ENCODE data around the gene JMJD7.

JMJD7 gene

GRCh38 chr15:41849204-41849603, 21.3 kb downstream of the JMJD7 start:
- no peak for DNase-seq

GRCh38 chr15:41849861-41850260, 22.0 kb downstream of the JMJD7 start:
- no peak for DNase-seq

GRCh38 chr15:41850482-41851166, 22.7 kb downstream of the JMJD7 start:
- no peak for DNase-seq

DNA sequence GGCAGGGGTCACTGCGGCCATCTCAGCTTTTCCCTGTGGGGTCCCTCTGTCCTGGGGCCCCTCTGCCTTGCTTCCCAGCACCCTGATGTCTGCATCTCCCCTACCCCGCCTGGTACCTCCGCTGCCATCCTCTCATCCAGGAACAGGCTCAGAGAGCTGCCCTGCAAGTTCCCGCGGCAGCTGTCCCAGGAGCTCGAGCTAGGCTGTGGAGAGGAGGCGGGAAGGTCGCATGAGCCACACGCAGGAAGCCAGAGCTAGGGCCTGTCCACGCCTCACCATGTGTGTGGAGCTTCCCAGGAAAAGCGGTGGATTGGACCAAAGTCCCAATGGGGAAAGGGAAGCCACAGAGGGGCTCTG, 23.3 kb downstream of the JMJD7 start:
- no peak for DNase-seq

DNA sequence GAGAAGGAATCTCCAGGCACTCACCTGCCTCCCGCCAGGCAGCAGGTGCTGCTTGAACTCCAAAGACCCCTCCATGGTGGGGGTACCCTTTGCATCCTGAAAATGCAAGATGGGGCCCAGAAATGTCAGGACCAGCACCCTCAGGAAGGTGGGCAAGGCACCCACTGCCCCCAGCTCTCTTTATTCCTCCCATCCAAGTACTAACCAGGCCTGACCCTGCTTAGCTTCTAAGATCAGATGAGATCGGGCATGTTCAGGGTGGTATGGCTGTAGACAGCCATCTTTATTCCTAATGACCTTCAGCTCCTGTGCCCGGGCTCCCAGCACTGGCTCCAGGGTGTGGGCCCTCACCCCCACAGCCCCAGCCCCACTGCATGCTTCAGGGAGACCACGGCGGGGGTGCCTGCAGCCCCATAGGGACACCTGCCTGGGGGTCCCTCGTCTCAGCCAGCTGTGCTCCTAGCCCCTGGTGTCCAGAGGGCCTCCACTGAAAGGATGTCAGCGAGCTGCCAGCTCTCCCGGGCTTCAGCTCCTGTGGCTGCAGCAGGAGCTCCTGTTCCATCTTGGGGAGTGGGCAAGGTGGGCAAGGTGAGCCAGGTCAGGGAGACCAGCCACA, 24.0 kb downstream of the JMJD7 start:
- no peak for DNase-seq

DNA sequence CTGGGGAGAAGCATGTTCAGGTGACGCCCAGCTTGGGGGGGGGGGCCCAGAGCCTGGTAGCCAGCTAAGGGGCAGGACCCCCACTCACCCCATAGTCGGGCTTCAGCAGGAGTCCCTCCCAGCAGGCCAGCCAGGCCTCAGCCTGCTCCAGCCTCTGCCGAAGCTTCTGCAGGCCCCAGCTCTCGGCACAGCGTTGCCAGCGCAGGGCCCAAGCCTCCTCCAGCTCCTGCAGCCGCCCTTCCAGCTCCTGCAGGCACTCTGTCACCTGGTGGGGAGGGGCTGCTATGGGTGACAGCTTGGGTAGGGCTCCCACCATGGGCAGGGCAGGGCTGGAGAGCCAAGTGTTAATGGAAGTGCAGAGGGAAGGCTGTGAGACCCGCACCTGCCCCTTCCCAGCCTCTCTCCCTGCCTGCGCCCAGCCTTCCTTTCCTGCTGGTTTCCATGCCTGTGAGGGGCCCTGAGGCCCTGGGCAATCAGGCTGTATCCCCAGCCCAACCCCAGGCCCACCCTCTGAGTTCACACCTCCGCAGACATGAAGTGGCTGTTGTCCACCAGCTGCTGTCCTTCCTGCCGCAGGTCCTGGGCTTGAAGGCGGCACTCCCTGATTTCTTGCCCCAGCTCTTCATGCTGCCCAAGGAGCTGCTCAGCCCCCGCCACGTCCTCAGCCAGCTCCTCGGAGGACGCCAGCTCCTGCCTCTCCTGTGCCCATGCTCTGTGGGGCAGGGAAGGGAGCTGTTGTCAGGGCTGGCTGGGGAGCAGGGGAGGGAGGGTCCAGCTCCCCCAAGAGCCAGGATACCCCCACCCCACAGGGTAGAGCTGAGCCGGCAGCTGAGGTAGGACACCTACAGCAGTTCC, 25.1 kb downstream of the JMJD7 start:
- no peak for DNase-seq

DNA sequence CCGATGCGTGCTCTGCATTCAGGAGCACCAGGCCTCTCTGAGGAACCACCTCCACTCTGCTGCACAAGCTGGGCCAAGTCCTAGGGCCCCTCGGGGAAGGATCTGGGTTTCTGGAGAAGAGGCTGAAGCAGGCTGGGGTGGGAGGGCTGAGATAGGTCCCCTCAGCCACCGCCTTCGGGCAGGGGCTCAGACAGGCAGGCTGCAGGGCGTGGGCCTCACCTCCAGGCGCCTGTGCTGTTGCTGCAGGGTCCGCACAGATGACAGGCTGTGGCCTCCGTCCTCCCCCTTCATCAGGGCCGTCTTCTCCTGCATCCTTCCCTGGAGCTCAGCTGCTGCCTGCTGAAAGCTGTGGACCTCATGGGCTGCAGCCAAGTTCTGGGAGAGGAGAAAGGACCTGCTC, 25.9 kb downstream of the JMJD7 start:
- DNase-seq = no peak

GRCh38 chr15:41854443-41854842, 26.6 kb downstream of the JMJD7 start:
- no peak for DNase-seq

DNA sequence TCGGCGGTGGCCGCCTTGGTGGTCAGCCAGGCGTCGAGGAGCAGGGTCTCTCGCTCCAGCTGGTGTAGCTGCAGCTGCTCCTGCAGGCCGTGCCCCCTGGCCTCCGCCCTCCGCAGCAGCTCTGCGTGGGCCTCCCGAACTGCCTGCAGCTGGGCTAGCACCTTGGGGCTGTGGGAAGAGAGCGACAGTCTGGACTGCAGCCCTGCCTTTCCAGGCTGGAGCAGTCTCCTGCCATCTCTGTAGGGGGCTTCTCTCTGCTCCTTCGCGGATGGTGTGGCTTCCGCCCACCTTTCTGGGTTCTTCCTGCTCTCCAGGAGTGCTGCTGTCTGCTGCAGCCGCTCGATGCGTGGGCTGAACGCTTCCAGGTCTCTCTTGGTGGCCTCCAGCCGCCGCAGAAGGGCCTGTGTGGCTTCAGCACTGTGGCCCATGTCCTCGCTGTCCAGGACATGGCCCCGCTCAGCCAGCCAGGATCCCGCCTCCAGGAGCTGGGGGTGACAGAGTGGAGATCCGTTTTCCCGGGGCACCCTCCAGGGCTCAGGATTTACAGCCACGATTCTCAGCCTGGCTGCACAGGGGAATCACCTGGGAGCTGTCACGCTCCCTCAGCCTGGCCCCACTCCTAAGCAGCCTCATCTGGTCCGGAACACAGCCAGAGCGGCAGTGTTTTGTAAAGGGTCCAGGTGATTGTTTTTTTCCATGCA, 27.5 kb downstream of the JMJD7 start:
- no peak for DNase-seq

- DNase-seq = no peak
These were observed 28.4 kb downstream of the JMJD7 start for GRCh38 chr15:41856262-41856661.

GRCh38 chr15:41856716-41857115, 28.8 kb downstream of the JMJD7 start:
- no peak for DNase-seq

DNA sequence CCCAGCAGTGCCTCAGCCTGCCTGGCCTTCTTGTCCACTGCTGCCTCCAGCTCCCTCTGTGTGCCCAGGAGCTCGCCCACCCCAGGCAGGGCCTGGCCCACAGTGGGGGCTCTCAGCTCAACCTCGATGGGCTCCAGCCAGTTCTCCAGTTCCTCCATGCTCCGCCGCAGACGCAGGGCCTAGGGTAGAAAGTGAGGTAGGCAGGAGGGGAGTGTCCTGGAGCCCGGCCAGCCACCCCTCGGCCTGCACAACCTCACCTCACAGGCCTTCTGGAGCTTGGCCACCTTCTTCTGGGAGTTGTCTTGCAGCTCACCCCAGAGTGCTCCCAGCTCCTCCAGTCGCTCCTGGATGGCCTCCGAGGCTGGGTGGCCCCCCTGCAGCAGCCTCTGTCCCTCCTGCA, 29.4 kb downstream of the JMJD7 start:
- DNase-seq = no peak

GRCh38 chr15:41858756-41859155, 30.9 kb downstream of the JMJD7 start:
- DNase-seq = no peak

DNA sequence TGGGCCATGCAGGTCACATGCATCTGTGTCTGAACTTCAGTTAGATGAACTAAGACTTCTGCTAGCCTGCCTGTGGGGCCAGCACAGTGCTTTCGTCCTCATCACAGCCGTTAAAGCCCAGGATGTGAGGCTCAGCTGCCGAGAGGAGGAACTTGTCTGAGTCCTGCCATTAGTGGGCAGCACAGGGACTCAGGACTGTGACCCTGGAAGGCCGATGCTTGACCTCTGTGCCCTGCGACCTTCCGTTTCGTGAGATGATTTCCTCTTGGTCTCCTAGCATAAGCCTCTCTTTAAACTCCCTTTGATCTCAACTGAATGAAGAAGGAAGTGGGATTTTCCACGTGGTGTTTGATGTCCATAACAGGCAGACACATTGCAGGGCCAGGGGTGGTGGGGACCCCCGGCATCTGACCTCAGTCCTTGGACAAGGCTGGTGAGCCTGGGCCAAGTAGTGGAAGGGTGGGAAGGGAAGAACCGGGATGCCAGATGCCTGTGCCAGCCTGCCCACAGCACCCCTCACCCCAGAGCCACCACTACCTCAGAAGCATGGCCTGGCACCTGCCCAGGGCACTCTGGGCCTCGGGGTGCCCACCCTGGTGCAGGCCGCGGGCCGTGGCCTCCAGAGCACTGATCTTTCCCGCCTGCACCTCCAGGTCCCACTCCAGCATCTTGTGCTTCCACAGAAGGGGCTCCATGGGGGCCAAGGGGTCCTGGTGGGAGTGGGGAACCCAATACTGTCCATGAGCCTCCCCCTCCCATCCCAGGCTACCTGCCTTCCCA, 32.3 kb downstream of the JMJD7 start:
- DNase-seq = no peak

GRCh38 chr15:41861736-41862356, 34.0 kb downstream of the JMJD7 start:
- no peak for DNase-seq

GRCh38 chr15:41862515-41863116, 34.7 kb downstream of the JMJD7 start:
- DNase-seq = no peak

DNA sequence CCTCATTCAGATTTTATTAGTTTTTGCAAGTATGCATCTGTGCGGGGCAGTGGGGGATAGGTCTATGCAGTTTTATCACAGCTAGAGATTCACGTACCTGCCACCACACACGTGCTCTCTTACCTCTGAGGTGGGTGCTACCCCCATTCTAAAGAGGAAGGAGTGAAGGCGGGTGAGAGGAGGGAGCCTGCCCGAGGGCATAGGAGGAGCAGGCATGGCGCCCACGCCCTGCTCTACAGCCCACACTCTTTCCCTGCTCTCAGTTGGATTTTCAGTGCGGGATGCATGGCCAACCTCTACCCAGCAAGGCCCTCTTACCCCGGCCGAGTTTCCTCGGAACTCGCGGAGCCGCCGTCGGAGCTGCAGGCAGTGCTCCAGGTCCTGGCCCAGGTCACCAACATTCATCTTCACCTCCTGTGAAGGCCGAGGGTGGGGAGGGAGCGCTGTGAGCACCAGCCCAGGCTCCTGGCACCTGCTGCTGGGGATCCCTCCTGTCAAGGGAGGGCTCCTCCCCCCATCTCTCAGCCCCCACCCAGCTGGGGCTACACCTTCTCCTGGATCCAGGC, 37.7 kb downstream of the JMJD7 start:
- no peak for DNase-seq

- no peak for DNase-seq
These were observed 38.4 kb downstream of the JMJD7 start for GRCh38 chr15:41866263-41866703.

DNA sequence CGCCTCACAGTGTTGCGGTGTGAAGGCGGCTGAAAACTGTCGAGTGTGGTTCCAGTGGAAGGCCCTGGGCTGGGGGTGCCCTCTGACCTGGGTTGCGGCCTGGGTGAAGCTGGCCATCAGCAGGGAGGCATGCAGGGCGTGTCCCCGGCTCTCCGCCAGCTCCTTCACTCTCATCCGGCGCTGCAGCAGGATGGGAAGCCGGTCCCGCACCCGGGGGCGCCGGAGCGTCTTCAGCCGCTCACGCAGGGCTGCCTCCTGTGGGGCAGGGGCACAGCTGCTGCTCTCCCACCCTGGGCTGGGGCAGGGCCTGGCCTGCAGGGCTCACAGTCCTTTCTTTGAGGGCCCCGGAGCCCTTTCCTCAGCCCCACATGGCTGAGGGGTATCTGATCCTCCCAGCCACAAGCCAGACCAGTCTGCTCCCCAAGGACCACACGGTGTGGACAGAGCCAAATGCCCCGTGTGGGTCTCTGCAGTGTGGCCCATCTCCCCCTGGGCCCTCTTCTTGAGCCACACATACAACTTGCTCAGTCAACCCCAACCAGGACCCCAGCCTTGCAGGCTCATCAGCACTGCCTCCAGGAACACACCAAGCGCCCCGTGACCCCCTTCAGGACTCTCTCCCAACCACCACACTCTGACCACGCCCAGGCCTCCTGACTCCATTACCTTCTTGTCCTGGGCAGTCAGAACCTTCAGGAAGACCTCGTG, 39.1 kb downstream of the JMJD7 start:
- DNase-seq = no peak

DNA sequence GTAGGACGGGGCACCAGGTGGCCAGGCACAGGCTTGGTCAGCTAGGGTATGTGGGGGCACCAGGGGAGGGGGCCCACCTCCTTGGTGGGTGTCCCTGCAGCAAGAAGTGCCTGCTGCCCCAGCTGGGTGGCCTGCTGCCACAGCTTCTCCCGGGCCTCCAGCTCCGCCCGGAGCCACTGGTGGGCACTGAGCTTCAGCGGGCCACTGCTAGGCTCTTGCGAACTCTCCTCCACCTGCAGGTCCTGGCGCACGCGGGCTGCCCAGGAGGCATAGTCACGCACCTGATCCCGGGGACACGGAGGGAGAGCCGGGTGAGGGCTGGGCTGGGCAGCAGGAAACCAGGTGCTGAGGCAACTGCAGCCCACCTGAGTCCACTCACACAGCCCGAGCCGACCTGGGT, 40.4 kb downstream of the JMJD7 start:
- DNase-seq = no peak
